KMS-11 (cell line): ENCODE results near the gene OLFM3.

ENCODE experiments used
- H2AFZ ChIP-seq: fragments of 200-600 bp; sonication (generic); 2 replicates; pipeline ENCODE4 v1.6.1; 2016; ENCODE audit warnings: antibody characterized with exemption, mixed run types, low read depth
- H3K27ac ChIP-seq: fragments of 200-600 bp; sonication (generic); 2 replicates; pipeline ENCODE4 v1.6.1; 2016; ENCODE audit warnings: mild to moderate bottlenecking, mixed run types
- H3K27me3 ChIP-seq: fragments of 200-600 bp; sonication (generic); 2 replicates; pipeline ENCODE4 v1.6.1; 2017; ENCODE audit warnings: mild to moderate bottlenecking, low read depth, mixed run types, moderate library complexity; ENCODE audit not compliant: insufficient read depth
- H3K36me3 ChIP-seq: fragments of 200-600 bp; sonication (generic); 2 replicates; pipeline ENCODE4 v1.6.1; 2017; ENCODE audit warnings: mild to moderate bottlenecking, mixed run types; ENCODE audit not compliant: insufficient read depth
- H3K4me1 ChIP-seq: fragments of 200-600 bp; sonication (generic); 2 replicates; pipeline ENCODE4 v1.6.1; 2016; ENCODE audit warnings: mild to moderate bottlenecking, low read depth, mixed run types; ENCODE audit not compliant: poor library complexity, severe bottlenecking
- H3K4me2 ChIP-seq: fragments of 200-600 bp; sonication (generic); 2 replicates; pipeline ENCODE4 v1.7.0; 2016; ENCODE audit warnings: mild to moderate bottlenecking, mixed run types
- H3K4me3 ChIP-seq: fragments of 200-600 bp; sonication (generic); IDR thresholded peaks from 2 replicates; pipeline ENCODE4 v1.6.1; 2017; ENCODE audit warnings: low read depth, low read length, mixed read lengths; ENCODE audit not compliant: insufficient read depth
- H3K79me2 ChIP-seq: fragments of 200-600 bp; sonication (generic); 2 replicates; pipeline ENCODE4 v1.6.1; 2016; ENCODE audit warnings: low read depth, mixed run types; ENCODE audit not compliant: insufficient read depth
- H3K9ac ChIP-seq: fragments of 200-600 bp; sonication (generic); 2 replicates; pipeline ENCODE4 v1.6.1; 2016; ENCODE audit warnings: mild to moderate bottlenecking, mixed run types
- H4K20me1 ChIP-seq: fragments of 200-600 bp; sonication (generic); 2 replicates; pipeline ENCODE4 v1.6.1; 2016; ENCODE audit warnings: mild to moderate bottlenecking, mixed run types; ENCODE audit not compliant: insufficient read depth
- CTCF ChIP-seq: fragments of 200-600 bp; sonication (generic); conservative IDR thresholded peaks from 2 replicates; pipeline ENCODE4 v1.6.1; 2017; ENCODE audit warnings: low read depth, mild to moderate bottlenecking, antibody characterized with exemption, low read length, moderate library complexity, mixed read lengths

The OLFM3 gene

DNA sequence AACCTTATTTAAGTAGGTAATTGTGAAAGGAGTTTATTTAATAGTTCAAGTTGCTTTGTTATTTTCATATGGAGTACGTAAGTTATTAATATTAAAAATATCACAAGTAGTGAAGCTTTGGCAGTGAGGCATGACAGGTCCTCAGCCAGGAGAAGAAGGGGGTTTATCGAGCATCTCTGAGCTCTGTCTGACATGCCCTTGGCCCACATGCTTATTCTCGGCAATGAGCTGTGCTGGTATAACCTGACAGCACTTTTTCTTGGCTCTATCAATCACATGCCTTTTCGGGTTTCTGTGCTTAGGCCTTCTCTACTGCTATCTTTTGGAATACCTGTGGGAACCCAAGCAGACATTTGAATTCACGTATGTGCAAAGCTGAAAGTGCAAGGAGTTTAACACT lies 84.8 kb downstream of the OLFM3 start:
- H3K9ac ChIP-seq = no peak overlapping the region
- H3K4me3 ChIP-seq = no peak overlapping the region
- H3K4me1 ChIP-seq = no peaks in the 10 kb centered on the region
- no peaks in the 10 kb centered on the region for H3K36me3 ChIP-seq
- H4K20me1 ChIP-seq = no peaks in the 10 kb centered on the region
- no peak overlapping the region for H2AFZ ChIP-seq
- no peaks in the 10 kb centered on the region for H3K27me3 ChIP-seq
- no peaks in the 10 kb centered on the region for H3K79me2 ChIP-seq
- H3K27ac ChIP-seq = no peak overlapping the region
- H3K4me2 ChIP-seq = no peak overlapping the region
- TF ChIP-seq CTCF = no peak

DNA sequence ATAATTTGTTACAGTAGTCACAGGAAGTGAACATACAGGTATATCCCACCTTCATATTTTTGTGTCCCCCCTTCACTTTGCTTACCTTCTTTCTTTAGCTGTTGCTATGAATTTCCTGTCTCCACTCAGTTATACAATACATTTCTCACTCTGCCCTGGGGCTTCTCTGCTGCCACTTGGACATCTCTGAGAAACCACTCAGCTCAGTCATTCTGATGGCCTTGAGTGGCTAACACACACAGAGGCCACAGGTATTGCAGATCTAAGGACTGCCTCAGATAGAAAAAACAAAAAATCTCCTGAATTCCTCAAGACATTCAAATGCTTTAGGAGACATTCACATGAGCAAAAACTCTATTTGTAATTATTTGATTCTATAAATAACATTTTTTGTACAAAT lies 87.7 kb downstream of the OLFM3 start:
- no peaks in the 10 kb centered on the region for H3K4me1 ChIP-seq
- no peak overlapping the region for H3K9ac ChIP-seq
- H3K4me2 ChIP-seq = no peak overlapping the region
- no peak overlapping the region for H3K4me3 ChIP-seq
- no peak overlapping the region for H3K27ac ChIP-seq
- no peaks in the 10 kb centered on the region for H3K36me3 ChIP-seq
- no peak for TF ChIP-seq CTCF
- no peaks in the 10 kb centered on the region for H3K27me3 ChIP-seq
- H4K20me1 ChIP-seq = no peaks in the 10 kb centered on the region
- no peak overlapping the region for H2AFZ ChIP-seq
- no peaks in the 10 kb centered on the region for H3K79me2 ChIP-seq

GRCh38 chr1:101907264-101907663 lies 89.5 kb downstream of the OLFM3 start:
- no peaks in the 10 kb centered on the region for H3K4me1 ChIP-seq
- no peak overlapping the region for H3K9ac ChIP-seq
- H3K36me3 ChIP-seq = no peaks in the 10 kb centered on the region
- no peak overlapping the region for H3K27ac ChIP-seq
- H4K20me1 ChIP-seq = no peaks in the 10 kb centered on the region
- H3K4me2 ChIP-seq = no peak overlapping the region
- H2AFZ ChIP-seq = no peak overlapping the region
- no peaks in the 10 kb centered on the region for H3K27me3 ChIP-seq
- no peaks in the 10 kb centered on the region for H3K79me2 ChIP-seq
- H3K4me3 ChIP-seq = no peak overlapping the region
- TF ChIP-seq CTCF = no peak

DNA sequence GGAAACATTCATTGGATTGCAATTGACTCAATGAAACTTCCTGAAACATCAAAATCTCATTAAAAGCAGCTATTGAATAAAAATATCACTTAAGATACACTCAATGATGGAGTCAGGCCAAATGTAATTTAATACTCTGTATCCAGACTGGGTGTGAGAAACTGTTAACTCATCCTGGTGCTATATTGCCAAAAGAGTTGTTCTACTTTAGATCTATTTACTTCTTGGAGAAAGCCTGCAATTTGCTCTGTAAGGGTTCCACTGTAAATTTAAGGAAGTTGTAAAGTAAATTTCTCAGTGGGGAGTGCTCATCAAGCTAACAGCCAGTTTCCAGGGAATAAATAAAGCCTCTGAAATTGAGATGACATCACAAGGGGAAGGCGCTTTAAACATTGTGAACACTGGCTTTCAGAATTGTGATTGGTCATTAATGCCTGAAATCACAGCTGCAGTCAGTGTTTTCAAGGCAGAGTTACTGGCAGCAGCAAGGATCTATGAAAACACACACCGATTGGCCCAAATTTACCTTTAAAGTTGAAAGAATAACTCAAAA lies 91.4 kb downstream of the OLFM3 start:
- no peaks in the 10 kb centered on the region for H3K4me1 ChIP-seq
- TF ChIP-seq CTCF = no peak

More for the DNA sequence above, 91.4 kb downstream of the OLFM3 start:
- H2AFZ ChIP-seq = no peak overlapping the region
- H3K27me3 ChIP-seq = no peaks in the 10 kb centered on the region
- no peaks in the 10 kb centered on the region for H3K79me2 ChIP-seq
- H3K36me3 ChIP-seq = no peaks in the 10 kb centered on the region
- no peaks in the 10 kb centered on the region for H4K20me1 ChIP-seq
- H3K4me2 ChIP-seq = no peak overlapping the region
- H3K27ac ChIP-seq = no peak overlapping the region
- H3K4me3 ChIP-seq = no peak overlapping the region
- H3K9ac ChIP-seq = no peak overlapping the region
